ENCODE data around the gene SHOC2.

The SHOC2 gene

GRCh38 chr10:110985497-110986275 lies 66.3 kb downstream of the SHOC2 start:
- TF ChIP-seq CTCF (IDR thresholded peaks at IDR 0.05; ENCODE audit: low read depth, low read length), result no peak
- no peak for DNase-seq (ENCODE audit: extremely low read depth, low read depth)

- no peak for TF ChIP-seq CTCF (IDR thresholded peaks at IDR 0.05; ENCODE audit: low read depth, low read length)
- DNase-seq (ENCODE audit: extremely low read depth, low read depth), result no peak
These were observed 69.6 kb downstream of the SHOC2 start for GRCh38 chr10:110989016-110989415.

GRCh38 chr10:110992006-110992800 lies 72.8 kb downstream of the SHOC2 start:
- DNase-seq (ENCODE audit: extremely low read depth, low read depth), result no peak
- TF ChIP-seq CTCF (IDR thresholded peaks at IDR 0.05; ENCODE audit: low read depth, low read length), result no peak

- TF ChIP-seq CTCF (IDR thresholded peaks at IDR 0.05; ENCODE audit: low read depth, low read length), result no peak
- peak; percentile 27 for DNase-seq (ENCODE audit: extremely low read depth, low read depth)
These were observed 73.8 kb downstream of the SHOC2 start for GRCh38 chr10:110993024-110993693.

GRCh38 chr10:110994406-110995086 lies 75.1 kb downstream of the SHOC2 start:
- DNase-seq (ENCODE audit: extremely low read depth, low read depth), result no peak
- TF ChIP-seq CTCF (IDR thresholded peaks at IDR 0.05; ENCODE audit: low read depth, low read length), result no peak

- TF ChIP-seq CTCF (IDR thresholded peaks at IDR 0.05; ENCODE audit: low read depth, low read length), result no peak
These were observed 75.9 kb downstream of the SHOC2 start for GRCh38 chr10:110995301-110995700.

More at GRCh38 chr10:110995301-110995700, 75.9 kb downstream of the SHOC2 start:
- DNase-seq (ENCODE audit: extremely low read depth, low read depth), result no peak

Data from AG09319 (cell line).